ENCODE results near the gene CTNNBIP1. TPM values are rescaled to one million over a fixed set of nuclear protein-coding genes. Genes with fewer than 3 reads are reported as not detected.

The CTNNBIP1 gene
- 92.3 to 149 TPM (median 93.3 TPM) in 3 replicates for polyA plus RNA-seq
- polyA plus RNA-seq (2011; ENCODE audit: low read depth): 96.7 TPM
- 70.9 and 118 TPM in 2 replicates for polyA plus RNA-seq (2011; cell fraction: cytosol; rRNA removed)
- 34.7 and 38.3 TPM in 2 replicates for polyA plus RNA-seq (2011; cell fraction: nucleus; rRNA removed)
- 108 and 142 TPM in 2 replicates for polyA plus RNA-seq (2012; ENCODE audit: low replicate concordance)
- polyA minus RNA-seq: 84.4 to 135 TPM (median 92.0 TPM) in 3 replicates
- 118 TPM for polyA minus RNA-seq (2011; cell fraction: cytosol; rRNA and poly(A)+ RNA removed)
- 11.9 and 21.5 TPM in 2 replicates for polyA minus RNA-seq (2011; cell fraction: nucleus; rRNA and poly(A)+ RNA removed)

GRCh38 chr1:9910076-9910422, at the start of gene CTNNBIP1:
Gene CTNNBIP1, minus strand, starts transcription at chr1:9910269. Its CDS starts 38,205 bp downstream, at chr1:9872064.
- Histone ChIP-seq H3K4me3 (ENCODE audit: control insufficient read depth in 2 of 3, extremely low read depth in 1 of 3, insufficient read depth in 2 of 3, low read depth in 1 of 3, low read length in 3 of 3) (peak within 1 kb of the TSS; percentile 83 to 97 (median 93)), H3K9me1 (ENCODE audit: control insufficient read depth, extremely low read depth, insufficient read depth, low read length) (no peaks in the 10 kb centered on the region), H3K9ac (ENCODE audit: control insufficient read depth, extremely low read depth, insufficient read depth, low read length) (peak within 1 kb of the TSS; percentile 88), H3K27me3 (ENCODE audit: control insufficient read depth, extremely low read depth, insufficient read depth, low read length) (no peaks in the 10 kb centered on the region), H3K36me3 (ENCODE audit: control insufficient read depth in 2 of 2, extremely low read depth in 1 of 2, insufficient read depth in 2 of 2, low read length in 2 of 2) (no peaks in the 10 kb centered on the region), H3K9me3 (ENCODE audit: control insufficient read depth, low read depth, low read length) (no peaks in the 10 kb centered on the region), H3K27ac (ENCODE audit: control insufficient read depth, insufficient read depth, low read length) (peak within 1 kb of the TSS; percentile 96), H4K20me1 (ENCODE audit: control insufficient read depth, extremely low read depth, insufficient read depth, low read length) (no peaks in the 10 kb centered on the region), H3K79me2 (ENCODE audit: control insufficient read depth, insufficient read depth, low read length) (peaks cover 29% of the 10 kb centered on the region), H2AFZ (ENCODE audit: control insufficient read depth, low read length) (peak within 1 kb of the TSS; percentile 95), H3K4me1 (ENCODE audit: control insufficient read depth, extremely low read depth, insufficient read depth, low read length) (peaks cover 41% of the 10 kb centered on the region), H3K4me2 (ENCODE audit: control insufficient read depth, extremely low read depth, insufficient read depth, low read depth, low read length) (peak within 1 kb of the TSS; percentile 98)
- DNase-seq (ENCODE audit: low read depth, low spot score) (no peak), FAIRE-seq (no peak)
- TF ChIP-seq CTCF (optimal IDR thresholded peaks at IDR 0.05 in 1 of 3, IDR thresholded peaks at IDR 0.05 in 1 of 3, conservative IDR thresholded peaks at IDR 0.05 in 1 of 3; ENCODE audit: extremely low read depth in 1 of 3, insufficient read depth in 2 of 3, low read length in 3 of 3): no peak
- no peak for TF ChIP-seq EZH2 (IDR thresholded peaks at IDR 0.05; ENCODE audit: low read length)
- dilution Hi-C loops (cut with MboI; ENCODE audit: extremely low pct_ligation_motif_present, low sequenced_read_pairs): no loop called here

GRCh38 chr1:9957726-9958125, 47.7 kb upstream of the CTNNBIP1 start:
- Histone ChIP-seq H3K4me2 (ENCODE audit: control insufficient read depth, extremely low read depth, insufficient read depth, low read depth, low read length) (no peak overlapping the region), H3K79me2 (ENCODE audit: control insufficient read depth, insufficient read depth, low read length) (no peaks in the 10 kb centered on the region), H3K27ac (ENCODE audit: control insufficient read depth, insufficient read depth, low read length) (no peak overlapping the region), H3K27me3 (ENCODE audit: control insufficient read depth, extremely low read depth, insufficient read depth, low read length) (no peaks in the 10 kb centered on the region), H3K9ac (ENCODE audit: control insufficient read depth, extremely low read depth, insufficient read depth, low read length) (no peak overlapping the region), H2AFZ (ENCODE audit: control insufficient read depth, low read length) (no peak overlapping the region), H3K4me1 (ENCODE audit: control insufficient read depth, extremely low read depth, insufficient read depth, low read length) (no peaks in the 10 kb centered on the region), H3K36me3 (ENCODE audit: control insufficient read depth in 2 of 2, extremely low read depth in 1 of 2, insufficient read depth in 2 of 2, low read length in 2 of 2) (peaks cover 0 to 1% of the 10 kb centered on the region in 2 experiments), H3K4me3 (ENCODE audit: control insufficient read depth in 2 of 3, extremely low read depth in 1 of 3, insufficient read depth in 2 of 3, low read depth in 1 of 3, low read length in 3 of 3) (no peak overlapping the region), H3K9me1 (ENCODE audit: control insufficient read depth, extremely low read depth, insufficient read depth, low read length) (no peaks in the 10 kb centered on the region), H3K9me3 (ENCODE audit: control insufficient read depth, low read depth, low read length) (no peaks in the 10 kb centered on the region), H4K20me1 (ENCODE audit: control insufficient read depth, extremely low read depth, insufficient read depth, low read length) (no peaks in the 10 kb centered on the region)
- FAIRE-seq: no peak
- no peak for DNase-seq (ENCODE audit: low read depth, low spot score)
- TF ChIP-seq CTCF (optimal IDR thresholded peaks at IDR 0.05 in 1 of 3, IDR thresholded peaks at IDR 0.05 in 1 of 3, conservative IDR thresholded peaks at IDR 0.05 in 1 of 3; ENCODE audit: extremely low read depth in 1 of 3, insufficient read depth in 2 of 3, low read length in 3 of 3) (no peak), EZH2 (IDR thresholded peaks at IDR 0.05; ENCODE audit: low read length) (no peak)
- dilution Hi-C loops (cut with MboI; ENCODE audit: extremely low pct_ligation_motif_present, low sequenced_read_pairs): no loop called here

All from keratinocyte (primary cell).